NCI-H460 (cell line): Measurements from ENCODE around the gene C6orf47. TPM values are rescaled to one million over a fixed set of nuclear protein-coding genes. Genes with fewer than 3 reads are reported as not detected.

Experiments
- DNase-seq: peaks from one replicate; pipeline ENCODE4 v3.0.0-alpha.2; 2016; ENCODE audit warnings: low read depth; ENCODE audit errors: extremely low read depth
- total RNA-seq: library from RNA; depleted of rRNA; stranded (reverse); fragments of >200 nt; shearing (Covaris generic); gene quantifications from 2 replicates; pipeline ENCODE4 v1.2.3, GENCODE V29; 2014

C6orf47 gene
- total RNA-seq, 1 experiment from 2014 or later: 10.9 TPM

- no peak for DNase-seq
These were observed 1.6 kb upstream of the C6orf47 start for GRCh38 chr6:31662124-31662723.

GRCh38 chr6:31661262-31662123 lies 915 bp upstream of the C6orf47 start:
- DNase-seq: no peak

- no peak for DNase-seq
These were observed 763 bp downstream of the C6orf47 start for GRCh38 chr6:31659649-31660380.

- DNase-seq: no peak
These were observed 1.5 kb downstream of the C6orf47 start for GRCh38 chr6:31658983-31659648.

- no peak for DNase-seq
These were observed 2.4 kb downstream of the C6orf47 start for GRCh38 chr6:31658158-31658688.

GRCh38 chr6:31657406-31658157 lies 3.0 kb downstream of the C6orf47 start:
- DNase-seq: no peak

GRCh38 chr6:31655349-31656237 lies 5.0 kb downstream of the C6orf47 start, which contains the start of gene APOM:
APOM (plus strand) TSS chr6:31655894; CDS start chr6:31655967, 73 bp downstream.
- no peak for DNase-seq

GRCh38 chr6:31654574-31655348 lies 5.8 kb downstream of the C6orf47 start:
- no peak for DNase-seq

GRCh38 chr6:31652925-31653724 lies 7.5 kb downstream of the C6orf47 start:
- no peak for DNase-seq

GRCh38 chr6:31651602-31652191 lies 8.9 kb downstream of the C6orf47 start:
- DNase-seq: no peak

- DNase-seq: no peak
These were observed 15.3 kb downstream of the C6orf47 start for GRCh38 chr6:31645325-31645724.

GRCh38 chr6:31643818-31644454 lies 16.6 kb downstream of the C6orf47 start:
- DNase-seq: no peak

- no peak for DNase-seq
These were observed 17.6 kb downstream of the C6orf47 start for GRCh38 chr6:31642798-31643570.

GRCh38 chr6:31641370-31641769 lies 19.2 kb downstream of the C6orf47 start:
- no peak for DNase-seq

GRCh38 chr6:31640612-31641011 lies 20.0 kb downstream of the C6orf47 start:
- no peak for DNase-seq

- no peak for DNase-seq
These were observed 21.1 kb downstream of the C6orf47 start for GRCh38 chr6:31639449-31639861.
